Retinal pigment epithelial cell (primary cell): ENCODE measurements around the gene AXL.

ENCODE experiments used
- DNase-seq: peaks from one replicate; pipeline ENCODE4 v3.0.0-alpha.2; 2010; ENCODE audit warnings: low read depth
- H3K4me3 ChIP-seq: 2 replicates; pipeline ENCODE4 v1.5.1; 2011; ENCODE audit warnings: mild to moderate bottlenecking, low read length, control low read depth, moderate library complexity
- CTCF ChIP-seq: conservative IDR thresholded peaks from 2 replicates; pipeline ENCODE4 v1.5.1; 2011; ENCODE audit warnings: low read depth, low read length, control low read depth, inconsistent platforms

The AXL gene

GRCh38 chr19:41217741-41218140 is 1.3 kb upstream of the AXL start:
- H3K4me3 ChIP-seq, result no peak overlapping the region
- no peak for TF ChIP-seq CTCF
- DNase-seq, result no peak

GRCh38 chr19:41218249-41218614 is 791 bp upstream of the AXL start:
- no peak for DNase-seq
- no peak for TF ChIP-seq CTCF
- peak overlapping the region; percentile 88 for H3K4me3 ChIP-seq

GRCh38 chr19:41219924-41220567 is 1.0 kb downstream of the AXL start:
- no peak for TF ChIP-seq CTCF
- no peak for DNase-seq
- peak overlapping the region; percentile 88 for H3K4me3 ChIP-seq

- no peak for DNase-seq
- no peak for TF ChIP-seq CTCF
- peak overlapping the region; percentile 88 for H3K4me3 ChIP-seq
Observed at GRCh38 chr19:41220811-41221210, 1.8 kb downstream of the AXL start.

- TF ChIP-seq CTCF, result no peak
- peak overlapping the region; percentile 11 for H3K4me3 ChIP-seq
- no peak for DNase-seq
Observed at GRCh38 chr19:41221514-41222205, 2.6 kb downstream of the AXL start.

- peak overlapping the region; percentile 8 for H3K4me3 ChIP-seq
- no peak for DNase-seq
- TF ChIP-seq CTCF, result no peak
Observed at GRCh38 chr19:41222240-41222639, 3.2 kb downstream of the AXL start.
